NK-92 treated with Interleukin-12 subunit alpha and Interleukin-12 subunit beta, amount 100 ng/mL, for 24 hours (cell line): ENCODE data around the gene NUMB.

ENCODE experiments used
- DNase-seq: peaks from one replicate; lab custom pipeline; 2025; lab: John Stamatoyannopoulos, UW

The NUMB gene

DNA sequence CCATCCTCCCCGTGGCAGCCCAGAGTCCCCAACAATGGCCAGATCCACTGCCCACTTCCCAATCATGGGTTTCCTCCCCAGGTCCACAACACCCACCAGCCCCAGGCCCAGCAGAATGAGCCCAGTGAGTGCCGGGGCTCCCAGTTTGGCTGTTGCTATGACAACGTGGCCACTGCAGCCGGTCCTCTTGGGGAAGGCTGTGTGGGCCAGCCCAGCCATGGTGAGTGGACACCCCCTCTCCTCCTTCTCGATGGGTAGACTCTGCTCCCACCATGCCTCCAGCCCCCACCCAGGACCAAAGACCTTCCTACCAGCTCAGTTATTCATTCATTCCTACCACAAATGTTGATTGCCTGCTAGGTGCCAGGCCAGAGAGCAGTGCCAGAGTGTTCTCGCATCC is 197.3 kb downstream of the NUMB start:
- no peak for DNase-seq

DNA sequence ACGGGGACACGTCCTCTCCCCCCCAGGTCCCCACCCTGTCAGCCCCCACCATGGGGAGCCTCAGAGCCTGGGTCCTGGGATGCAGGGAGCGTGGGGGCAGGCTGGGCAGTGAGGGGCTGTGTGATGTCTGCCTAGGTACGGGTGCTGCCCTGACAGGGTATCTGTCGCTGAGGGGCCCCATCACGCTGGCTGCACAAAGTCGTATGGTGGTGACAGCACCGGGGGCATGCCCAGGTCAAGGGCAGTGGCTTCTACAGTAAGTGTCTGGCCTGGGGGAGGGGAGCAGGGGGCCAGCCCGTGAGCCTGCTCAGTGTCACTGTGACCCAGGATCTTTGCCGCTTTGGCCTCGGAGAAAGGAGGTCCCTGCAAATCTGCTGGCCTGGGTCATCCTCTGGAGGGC is 197.8 kb downstream of the NUMB start:
- no peak for DNase-seq

DNA sequence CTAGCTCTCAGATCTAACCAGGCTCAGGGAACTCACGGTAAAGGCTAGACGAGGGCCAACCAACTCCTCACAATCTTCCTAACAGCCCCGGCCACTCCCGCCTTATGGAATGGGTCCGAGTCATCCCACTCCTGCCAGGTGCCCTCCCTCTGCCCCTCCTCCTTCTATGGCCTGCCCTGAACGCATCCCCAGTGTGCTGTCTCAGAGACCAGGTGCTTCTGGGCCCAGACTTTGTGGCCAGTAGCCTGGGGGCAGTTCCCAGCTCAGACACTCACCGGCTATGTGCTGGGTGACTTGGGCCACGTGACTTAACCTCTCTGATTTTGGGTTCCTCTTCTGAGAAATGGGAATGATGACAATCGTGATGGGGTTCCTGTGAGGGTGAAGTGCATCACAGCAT is 198.5 kb downstream of the NUMB start:
- DNase-seq = no peak

DNA sequence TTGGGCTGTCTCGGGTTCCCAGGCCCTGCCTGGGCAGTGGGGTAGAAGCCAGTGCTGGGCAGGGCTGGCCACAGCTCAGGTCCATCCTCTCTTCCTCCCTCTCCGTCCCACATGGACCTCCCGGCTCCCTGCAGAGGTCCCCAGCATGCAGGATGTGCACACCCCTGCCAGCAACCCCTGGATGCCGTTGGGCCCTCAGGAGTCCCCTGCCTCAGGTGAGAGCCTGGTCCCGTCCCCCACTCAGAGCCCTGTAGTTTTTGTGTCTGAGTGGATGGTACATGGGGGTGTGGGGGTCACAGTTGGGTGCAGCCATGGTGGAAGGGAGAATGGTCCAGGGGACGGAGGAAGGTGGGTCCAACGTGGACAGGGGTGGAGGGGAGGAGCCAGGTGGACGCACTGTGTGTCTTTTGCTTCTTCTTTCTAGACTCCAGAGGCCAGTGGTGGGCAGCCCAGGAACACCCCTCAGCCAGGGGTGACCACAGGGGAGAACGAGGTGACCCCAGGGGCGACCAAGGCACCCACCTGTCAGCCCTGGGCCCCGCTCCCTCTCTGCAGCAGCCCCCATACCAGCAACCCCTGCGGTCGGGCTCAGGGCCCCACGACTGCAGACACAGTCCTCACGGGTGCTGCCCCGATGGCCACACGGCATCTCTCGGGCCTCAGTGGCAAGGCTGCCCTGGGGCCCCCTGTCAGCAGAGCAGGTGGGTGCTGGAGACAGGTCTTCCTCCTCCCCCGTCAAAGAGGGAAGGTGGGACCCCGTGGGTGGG is 199.3 kb downstream of the NUMB start:
- no peak for DNase-seq

DNA sequence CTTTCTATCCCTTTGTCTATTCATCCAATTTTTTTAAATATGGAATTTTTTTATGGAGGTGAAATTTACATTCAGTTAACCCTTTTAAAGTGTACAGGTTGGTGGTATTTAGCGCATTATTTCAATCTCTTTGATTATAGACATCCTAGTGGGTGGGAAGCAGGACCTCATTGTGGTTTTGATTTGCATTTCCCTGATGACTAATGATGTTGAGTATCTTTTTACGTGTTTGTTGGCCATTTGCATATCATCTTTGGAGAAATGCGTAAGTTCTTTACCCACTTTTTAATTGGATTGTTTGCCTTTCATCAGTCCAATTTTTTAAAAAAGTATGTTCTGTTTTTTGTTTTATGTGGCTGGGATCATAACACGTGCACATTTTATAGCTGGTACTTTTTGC is 200.3 kb downstream of the NUMB start:
- no peak for DNase-seq

DNA sequence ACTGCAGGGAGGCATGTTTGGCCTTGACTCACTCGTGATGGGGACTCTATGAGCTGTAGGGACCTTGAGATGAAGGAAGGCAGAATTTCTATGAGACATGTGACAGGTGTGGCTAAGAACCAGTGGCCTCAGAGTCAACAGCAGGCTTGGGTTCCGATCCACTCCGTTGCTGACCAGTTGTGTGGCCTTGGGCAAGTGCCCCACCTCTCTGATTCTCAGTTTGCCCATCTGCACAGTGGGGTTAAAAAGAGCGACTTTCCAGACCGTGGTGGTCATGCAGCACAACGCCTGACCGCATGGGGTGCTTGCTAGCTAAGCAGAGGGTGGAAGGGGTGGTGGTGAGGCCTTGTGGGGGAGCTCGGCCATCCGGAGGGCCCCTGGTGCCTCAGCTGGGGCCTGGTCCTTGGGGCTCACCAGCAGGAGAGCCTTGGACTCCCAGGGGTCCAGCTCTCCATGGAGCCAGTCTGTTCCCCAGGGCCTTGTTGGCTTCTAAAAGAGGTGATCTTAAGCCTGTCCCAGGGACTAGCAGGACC is 202.6 kb downstream of the NUMB start:
- no peak for DNase-seq

DNA sequence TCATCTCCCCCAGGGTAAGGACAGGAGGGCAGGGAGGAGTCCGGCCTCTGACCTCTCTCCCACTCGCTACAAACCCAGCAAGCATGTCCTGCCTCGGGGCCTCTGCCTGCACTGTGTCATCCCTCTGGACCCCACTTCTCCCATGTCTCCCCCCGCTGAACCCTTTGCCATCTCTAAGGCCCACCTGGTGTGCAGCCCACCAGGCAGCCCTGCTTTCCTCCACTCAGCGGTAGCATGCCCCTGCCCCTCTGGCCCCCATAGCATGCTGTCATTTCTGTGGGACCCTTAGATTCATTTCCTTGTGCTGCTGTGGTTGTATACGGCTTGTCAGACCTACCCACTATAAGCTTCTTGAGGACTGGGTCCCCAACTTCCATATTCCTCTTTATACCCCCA is 203.3 kb downstream of the NUMB start:
- DNase-seq = no peak

DNA sequence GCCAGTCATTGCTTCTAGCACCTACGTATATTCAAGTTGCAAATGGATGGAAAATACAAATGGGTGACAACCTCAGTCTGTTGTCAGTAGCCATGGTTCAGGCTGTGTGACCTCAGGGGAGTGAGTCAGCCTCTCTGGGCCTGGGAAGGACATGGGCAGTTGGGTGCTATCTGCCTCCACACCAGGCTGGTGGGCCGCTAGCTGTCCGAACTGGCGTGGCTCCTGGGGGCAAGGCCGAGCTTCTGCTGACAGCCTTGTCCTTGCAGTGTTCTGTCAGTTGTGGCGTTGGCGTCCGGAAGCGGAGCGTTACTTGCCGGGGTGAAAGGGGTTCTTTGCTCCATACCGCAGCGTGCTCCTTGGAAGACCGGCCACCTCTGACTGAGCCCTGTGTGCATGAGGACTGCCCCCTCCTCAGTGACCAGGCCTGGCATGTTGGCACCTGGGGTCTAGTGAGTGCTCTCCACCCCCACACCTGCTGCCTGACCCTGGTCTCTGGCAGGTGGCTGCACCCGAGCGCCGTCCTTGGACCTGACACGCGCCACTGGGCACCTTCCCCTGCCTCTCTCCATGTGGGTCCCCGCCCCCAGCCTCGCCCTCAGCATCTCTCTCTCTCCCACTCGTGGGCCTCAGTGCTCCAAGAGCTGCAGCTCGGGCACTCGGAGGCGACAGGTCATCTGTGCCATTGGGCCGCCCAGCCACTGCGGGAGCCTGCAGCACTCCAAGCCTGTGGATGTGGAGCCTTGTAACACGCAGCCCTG is 203.9 kb downstream of the NUMB start:
- DNase-seq = no peak

DNA sequence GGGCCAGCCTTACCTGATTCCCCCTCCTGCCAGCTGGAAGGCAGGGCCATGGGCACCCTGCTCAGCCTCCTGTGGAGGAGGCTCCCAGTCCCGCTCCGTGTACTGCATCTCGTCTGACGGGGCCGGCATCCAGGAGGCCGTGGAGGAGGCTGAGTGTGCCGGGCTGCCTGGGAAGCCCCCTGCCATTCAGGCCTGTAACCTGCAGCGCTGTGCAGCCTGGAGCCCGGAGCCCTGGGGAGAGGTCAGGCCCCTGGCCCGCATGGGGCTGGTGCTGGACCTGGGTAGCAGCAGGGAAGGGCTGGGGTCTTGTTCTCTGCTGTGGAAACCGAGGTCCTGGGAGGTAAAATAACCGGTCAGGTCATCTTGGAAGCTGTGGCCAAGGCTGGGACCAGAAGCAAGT is 204.6 kb downstream of the NUMB start:
- no peak for DNase-seq

DNA sequence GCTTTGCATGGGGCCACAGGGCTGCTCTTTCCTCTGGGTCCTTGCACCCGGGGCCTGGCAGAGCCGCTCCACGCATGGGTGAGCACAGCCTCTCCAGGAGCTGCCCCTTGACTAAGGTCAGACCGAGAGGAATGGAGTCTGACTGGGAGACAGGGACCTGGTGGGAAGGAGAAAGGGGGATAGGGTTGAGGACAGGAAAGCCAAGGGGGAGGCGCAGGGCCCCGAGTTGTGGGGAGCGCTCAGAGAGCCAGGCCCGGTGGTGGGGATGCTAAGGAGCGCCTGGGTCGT is 205.1 kb downstream of the NUMB start:
- DNase-seq = no peak

DNA sequence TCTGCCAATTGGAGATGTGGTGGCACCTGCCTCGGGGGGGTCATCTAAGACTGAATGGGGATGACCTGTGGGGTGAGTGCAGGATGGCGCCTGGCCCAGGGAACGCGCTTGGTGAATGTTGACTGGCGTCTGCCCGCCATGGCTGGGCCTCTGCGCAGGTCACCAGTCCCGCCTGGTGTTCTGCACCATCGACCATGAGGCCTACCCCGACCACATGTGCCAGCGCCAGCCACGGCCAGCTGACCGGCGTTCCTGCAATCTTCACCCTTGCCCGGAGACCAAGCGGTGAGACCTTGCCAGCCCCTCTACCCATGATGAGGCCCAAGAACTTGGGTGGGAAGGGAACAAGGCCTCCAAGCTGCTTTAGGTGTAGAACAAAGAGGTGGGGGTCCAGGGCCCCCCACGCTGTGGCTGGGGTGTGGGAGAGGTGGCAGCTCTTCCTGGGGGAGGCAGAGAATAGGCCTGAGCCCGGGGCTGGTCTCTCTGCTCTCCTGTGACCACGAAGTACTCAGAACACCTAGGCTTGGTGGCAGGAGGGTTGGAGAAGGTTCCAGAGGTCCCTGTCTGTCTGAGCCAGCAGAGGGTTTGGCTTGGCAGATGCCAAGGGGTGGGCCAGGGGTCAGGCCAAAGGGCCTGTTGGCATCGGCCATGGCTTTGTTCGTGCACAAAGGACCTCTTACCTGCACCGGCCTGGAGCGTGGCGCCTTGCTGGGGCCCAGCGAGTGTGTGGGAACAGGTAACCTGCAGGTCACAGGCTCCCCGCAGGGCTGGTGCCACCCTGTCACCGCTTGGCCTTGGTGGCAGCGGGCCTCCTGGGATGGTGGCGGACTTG is 205.6 kb downstream of the NUMB start:
- DNase-seq = no peak

DNA sequence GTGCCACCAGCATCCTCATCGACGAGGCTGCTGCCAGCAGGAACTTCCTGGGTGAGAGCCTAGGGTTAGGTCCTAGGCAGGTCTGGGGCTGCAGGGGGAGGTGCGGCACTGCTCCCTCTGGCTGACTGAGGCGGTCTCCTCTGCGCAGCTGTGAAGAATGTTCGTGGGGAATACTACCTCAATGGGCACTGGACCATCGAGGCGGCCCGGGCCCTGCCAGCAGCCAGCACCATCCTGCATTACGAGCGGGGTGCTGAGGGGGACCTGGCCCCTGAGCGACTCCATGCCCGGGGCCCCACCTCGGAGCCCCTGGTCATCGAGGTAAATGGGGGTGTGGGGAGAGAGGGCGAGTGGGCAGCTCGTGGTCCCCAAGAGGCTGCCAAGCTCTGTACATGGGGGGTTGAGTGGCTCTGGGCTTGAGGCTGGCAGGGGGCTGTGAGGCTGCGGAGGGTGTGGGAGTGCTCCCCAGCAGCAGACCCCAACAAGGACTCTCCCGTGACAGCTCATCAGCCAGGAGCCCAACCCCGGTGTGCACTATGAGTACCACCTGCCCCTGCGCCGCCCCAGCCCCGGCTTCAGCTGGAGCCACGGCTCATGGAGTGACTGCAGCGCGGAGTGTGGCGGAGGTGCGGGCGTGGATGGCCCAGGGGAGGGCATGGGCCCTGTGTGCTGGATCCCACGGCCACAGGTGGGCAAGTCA is 206.7 kb downstream of the NUMB start:
- no peak for DNase-seq

DNA sequence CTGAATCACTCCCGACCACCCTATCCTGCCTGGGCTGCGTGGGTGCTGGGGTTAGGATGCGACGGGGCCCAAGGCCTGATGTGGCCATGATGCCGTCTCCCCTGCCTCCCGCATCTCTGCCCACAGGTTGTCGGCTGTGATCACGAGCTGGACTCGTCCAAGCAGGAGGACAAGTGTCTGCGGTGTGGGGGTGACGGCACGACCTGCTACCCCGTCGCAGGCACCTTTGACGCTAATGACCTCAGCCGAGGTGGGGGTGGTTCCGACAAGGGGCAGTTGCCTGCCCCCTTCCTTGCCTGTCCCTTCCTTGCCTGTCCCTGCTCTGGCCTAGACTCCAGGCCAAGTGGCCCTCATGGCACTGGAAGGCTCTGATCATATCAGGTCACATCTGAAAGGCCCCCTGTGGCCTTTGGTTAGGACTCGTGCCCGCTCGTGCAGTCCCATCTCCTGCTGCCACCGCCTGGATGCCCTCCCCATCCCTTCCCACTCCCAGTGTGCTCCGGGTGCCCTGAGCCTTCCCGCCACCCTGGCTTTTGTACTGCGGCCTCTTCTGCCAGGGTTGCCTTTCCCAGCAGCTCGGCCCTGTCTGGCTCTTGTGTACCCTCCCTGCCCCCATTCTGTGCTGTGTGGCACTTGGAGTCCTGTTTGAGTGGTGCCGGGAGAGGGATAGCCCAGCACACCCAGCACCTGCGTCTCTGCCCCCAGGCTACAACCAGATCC is 207.4 kb downstream of the NUMB start:
- no peak for DNase-seq

DNA sequence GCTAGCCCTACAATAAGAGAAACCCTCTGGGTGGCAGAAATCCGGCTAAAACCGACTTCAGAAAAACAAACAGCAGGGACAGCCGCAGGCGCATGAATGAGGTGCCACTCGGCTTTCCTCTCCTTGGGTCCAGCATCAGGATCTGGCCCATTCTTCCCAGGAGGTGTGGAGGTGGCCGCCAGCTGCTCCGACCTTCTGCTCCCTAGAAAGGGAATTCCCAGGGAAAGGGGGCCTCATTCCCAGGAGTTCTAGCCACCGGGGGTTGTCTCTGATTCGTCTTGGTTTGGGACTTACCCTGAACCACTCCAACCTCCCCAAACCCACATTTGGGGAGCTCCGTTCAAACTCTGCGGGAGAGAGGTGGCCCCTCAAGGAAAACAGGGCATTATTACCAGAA is 208.0 kb downstream of the NUMB start:
- no peak for DNase-seq

DNA sequence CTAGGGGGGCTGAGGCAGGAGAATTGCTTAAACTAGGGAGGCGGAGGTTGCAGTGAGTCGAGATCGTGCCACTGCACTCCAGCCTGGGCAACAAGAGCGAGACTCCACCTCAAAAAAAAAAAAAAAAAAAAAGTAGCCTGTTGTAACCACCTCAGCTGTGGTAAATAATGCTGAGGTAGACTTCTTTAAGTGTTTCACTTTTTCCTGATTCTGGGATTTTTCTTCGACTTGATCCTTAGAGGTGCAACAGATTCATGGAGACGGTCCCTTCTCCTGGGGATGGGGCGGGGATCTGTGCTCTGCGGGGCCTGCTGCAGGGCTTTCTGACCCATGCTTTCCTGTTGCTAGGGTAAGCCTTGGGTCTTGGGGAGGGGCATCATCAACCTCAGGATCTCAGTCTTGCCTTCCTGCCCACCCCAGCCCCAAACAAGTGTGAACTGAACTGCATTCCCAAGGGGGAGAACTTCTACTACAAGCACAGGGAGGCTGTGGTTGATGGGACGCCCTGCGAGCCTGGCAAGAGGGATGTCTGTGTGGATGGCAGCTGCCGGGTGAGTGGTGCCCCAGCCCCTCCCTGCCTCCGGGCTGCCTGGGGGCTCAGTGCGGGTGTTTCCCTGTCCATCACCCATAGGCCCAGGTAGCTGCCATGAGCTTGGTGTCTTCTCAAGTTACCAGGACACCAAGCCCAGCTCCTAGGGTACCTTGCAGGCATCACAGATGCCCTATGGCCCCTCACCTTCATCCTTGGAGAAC is 208.6 kb downstream of the NUMB start:
- DNase-seq = no peak

DNA sequence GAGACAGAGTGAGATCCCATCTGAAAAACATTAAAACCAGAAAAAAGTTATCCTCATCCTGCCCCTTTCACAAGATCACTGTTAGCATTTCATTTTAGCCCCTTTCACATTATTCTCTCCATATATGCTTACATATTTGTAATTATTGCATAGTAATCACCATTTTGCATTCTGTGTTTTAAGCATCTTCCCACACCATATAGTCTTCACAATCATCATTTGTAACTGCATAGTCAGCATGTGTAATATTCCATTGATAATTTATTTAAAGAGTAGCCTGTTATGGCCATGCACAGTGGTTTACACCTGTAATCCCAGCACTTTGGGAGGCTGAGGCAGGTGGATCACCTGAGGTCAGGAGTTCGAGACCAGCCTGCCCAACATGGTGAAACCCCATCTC is 209.2 kb downstream of the NUMB start:
- no peak for DNase-seq

DNA sequence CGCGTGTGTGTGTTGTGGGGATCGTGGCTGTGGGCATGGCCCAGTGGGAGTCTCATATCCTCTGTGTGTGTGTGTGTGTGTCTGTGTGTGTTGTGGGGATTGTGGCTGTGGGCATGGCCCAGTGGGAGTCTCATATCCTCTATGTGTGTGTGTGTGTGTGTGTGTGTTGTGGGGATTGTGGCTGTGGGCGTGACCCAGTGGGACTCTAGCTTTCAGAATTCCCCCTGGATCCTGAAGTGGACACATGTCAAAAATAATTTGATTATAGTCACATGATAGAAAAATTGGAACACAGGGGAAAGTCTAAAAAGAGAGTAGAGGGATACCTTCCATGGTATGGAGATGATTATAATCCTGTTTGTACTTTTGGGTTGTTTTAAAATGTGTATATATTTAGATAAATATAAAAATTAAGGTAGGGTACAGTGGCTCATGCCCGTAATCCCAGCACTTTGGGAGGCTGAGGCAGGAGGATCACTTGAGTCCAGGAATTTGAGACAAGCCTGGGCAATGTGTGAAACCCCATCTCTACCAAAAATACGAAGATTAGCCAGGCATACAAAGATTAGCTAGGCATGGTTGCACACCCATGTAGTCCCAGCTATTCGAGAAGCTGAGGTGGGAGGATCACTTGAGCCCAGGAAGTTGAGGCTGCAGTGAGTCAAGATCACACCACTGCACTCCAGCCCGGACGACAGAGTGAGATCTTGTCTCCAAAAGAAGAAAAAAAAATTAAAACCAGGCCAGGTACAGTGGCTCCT is 210.1 kb downstream of the NUMB start:
- no peak for DNase-seq

DNA sequence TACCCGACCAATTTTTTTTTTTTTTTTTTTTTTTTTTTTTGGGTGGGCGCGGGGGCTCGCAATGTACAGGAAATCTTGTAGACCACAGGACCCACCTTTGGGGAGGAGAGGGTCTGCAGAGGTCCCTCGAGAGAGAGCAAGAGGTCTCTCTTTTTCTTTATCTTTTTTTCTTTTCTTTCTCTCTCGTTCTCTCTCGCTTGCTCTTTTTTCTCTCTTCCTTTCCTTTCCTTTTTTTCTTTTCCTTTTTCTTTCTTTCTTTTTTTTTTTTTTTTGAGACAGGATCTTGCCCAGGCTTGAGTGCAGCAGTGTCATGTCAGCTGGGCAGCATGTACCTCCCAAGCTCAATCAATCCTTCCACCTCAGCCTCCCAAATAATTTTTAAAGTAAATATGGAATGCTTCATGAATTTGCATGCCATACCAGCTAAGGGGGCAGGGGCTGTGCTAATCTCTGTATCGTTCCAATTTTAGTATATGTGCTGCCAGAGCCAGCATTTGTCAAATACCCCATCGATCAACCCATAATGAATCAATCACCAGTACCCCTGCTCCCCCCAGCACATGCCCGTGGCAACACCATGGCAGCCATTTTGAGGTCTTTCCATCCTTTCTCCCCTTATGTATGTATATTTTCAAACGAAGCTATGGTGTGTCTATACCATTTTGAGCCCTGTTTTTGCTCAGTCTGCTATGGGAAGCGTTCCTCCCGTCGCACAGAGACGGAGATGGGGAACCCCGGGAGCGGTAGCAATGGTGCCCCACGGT is 211.8 kb downstream of the NUMB start:
- no peak for DNase-seq
